GM10847 (cell line): ENCODE data around the gene HYAL3.

ENCODE experiments used
- POLR2A ChIP-seq: IDR thresholded peaks from 2 replicates; pipeline ENCODE4 v1.6.1; 2011; ENCODE audit not compliant: insufficient read length; ENCODE audit errors: extremely low read depth

HYAL3 gene

GRCh38 chr3:50274371-50275104, 24.7 kb downstream of the HYAL3 start:
- no peak for TF ChIP-seq POLR2A

- no peak for TF ChIP-seq POLR2A
Observed at GRCh38 chr3:50273689-50274065, 25.5 kb downstream of the HYAL3 start.

GRCh38 chr3:50272911-50273688, 26.1 kb downstream of the HYAL3 start:
- TF ChIP-seq POLR2A = no peak

- TF ChIP-seq POLR2A = no peak
Observed at GRCh38 chr3:50271314-50271936, 27.8 kb downstream of the HYAL3 start.

- TF ChIP-seq POLR2A = no peak
Observed at GRCh38 chr3:50270422-50271224, 28.6 kb downstream of the HYAL3 start.

- TF ChIP-seq POLR2A = no peak
Observed at GRCh38 chr3:50269977-50270413, 29.2 kb downstream of the HYAL3 start.

GRCh38 chr3:50269460-50269859, 29.7 kb downstream of the HYAL3 start:
- no peak for TF ChIP-seq POLR2A

- TF ChIP-seq POLR2A = no peak
Observed at GRCh38 chr3:50268703-50269451, 30.3 kb downstream of the HYAL3 start, which contains the start of gene SEMA3B. TSS of gene SEMA3B (plus strand) at chr3:50269147. CDS start at chr3:50269241, 94 bp downstream.

GRCh38 chr3:50268276-50268675, 30.9 kb downstream of the HYAL3 start:
- TF ChIP-seq POLR2A = no peak

GRCh38 chr3:50267280-50267913, 31.8 kb downstream of the HYAL3 start:
- TF ChIP-seq POLR2A = no peak

- no peak for TF ChIP-seq POLR2A
Observed at GRCh38 chr3:50266836-50267235, 32.4 kb downstream of the HYAL3 start.

GRCh38 chr3:50266017-50266416, 33.2 kb downstream of the HYAL3 start:
- no peak for TF ChIP-seq POLR2A

- no peak for TF ChIP-seq POLR2A
Observed at GRCh38 chr3:50265571-50265970, 33.6 kb downstream of the HYAL3 start.

GRCh38 chr3:50264964-50265485, 34.2 kb downstream of the HYAL3 start:
- no peak for TF ChIP-seq POLR2A
